ENCODE measurements around the gene SLC9A2.

DNA sequence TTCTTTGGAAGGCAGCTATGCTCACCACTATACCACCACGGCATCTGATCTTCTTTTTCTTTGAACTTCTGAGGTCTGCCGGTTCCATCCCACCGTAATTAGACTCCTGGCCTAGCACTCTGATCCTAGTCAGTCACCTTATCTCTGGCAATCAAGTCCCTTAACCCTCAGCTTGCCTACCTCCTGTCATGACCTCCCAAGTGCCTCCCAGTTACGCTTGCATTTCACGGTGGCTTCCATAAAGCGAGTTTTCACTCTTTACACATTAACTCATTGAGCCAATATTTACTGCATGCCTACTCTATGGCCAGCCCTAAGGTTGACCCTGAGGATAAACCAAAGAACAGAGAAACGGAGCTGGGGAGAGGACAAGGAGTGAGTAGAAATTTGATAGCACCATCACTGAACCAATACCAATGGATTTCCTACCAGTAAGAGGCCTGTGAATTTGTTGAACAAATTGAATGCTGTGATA is 104.7 kb downstream of the SLC9A2 start:
- no peak for TF ChIP-seq POLR2A (IDR thresholded peaks at IDR 0.05)
- TF ChIP-seq CTCF (IDR thresholded peaks at IDR 0.05), result no peak
